ENCODE data around the gene CBLN3. TPM values are rescaled to one million over a fixed set of nuclear protein-coding genes. Genes with fewer than 3 reads are reported as not detected.

Gene CBLN3
- total and polyA plus RNA-seq, 9 of the 15 experiments (the other 6 are each of a cell fraction or from before 2014, with no cell fraction given), result 0.05 to 0.59 (median 0.26) TPM; not detected in 1

GRCh38 chr14:24442240-24443052 is 13.0 kb upstream of the CBLN3 start, which contains the start of gene SDR39U1:
Gene SDR39U1 (minus strand): TSS chr14:24442776. CDS start chr14:24442769, 7 bp downstream.
- in situ Hi-C loops (cut with MboI) (no loop called here), intact Hi-C loops (cut with micrococcal nuclease) (no loop called here)
- DNase-seq (ENCODE audit: extremely low read depth in 1 of 4, low spot score in 3 of 4) (peak; percentile 84 to 97 (median 90)), ATAC-seq (peak; percentile 96), FAIRE-seq (peak; percentile 100)
- Histone ChIP-seq H3K36me3 (ENCODE audit: control insufficient read depth, insufficient read depth, low read length) (peaks cover 41% of the 10 kb centered on the region), H3K4me1 (replicated peaks in 1 of 2; ENCODE audit: control insufficient read depth in 2 of 2, insufficient read depth in 2 of 2, low read length in 2 of 2) (peaks cover 0 to 10% of the 10 kb centered on the region in 2 experiments; a peak in 2 of 5 replicates), H3K9ac (ENCODE audit: insufficient read depth in 1 of 2, low read depth in 2 of 2, low read length in 2 of 2) (peak within 1 kb of the TSS; percentile 91 to 94), H3K9me1 (ENCODE audit: control insufficient read depth, insufficient read depth, low read length) (no peaks in the 10 kb centered on the region), H3K79me2 (ENCODE audit: control insufficient read depth, insufficient read depth, low read length) (peaks cover 23% of the 10 kb centered on the region), H3K4me3 (peak within 1 kb of the TSS; percentile 68), H2AFZ (ENCODE audit: low read depth, low read length) (peak within 1 kb of the TSS; percentile 96), H3K27me3 (ENCODE audit: control insufficient read depth in 2 of 2, insufficient read depth in 2 of 2, low read length in 2 of 2) (no peaks in the 10 kb centered on the region), H4K20me1 (replicated peaks; ENCODE audit: control insufficient read depth, insufficient read depth, low read length) (no peaks in the 10 kb centered on the region), H3K9me3 (replicated peaks; ENCODE audit: control insufficient read depth, insufficient read depth, low read depth, low read length) (no peaks in the 10 kb centered on the region), H3K4me2 (ENCODE audit: insufficient read depth, low read length) (peak within 1 kb of the TSS; percentile 98), H3K27ac (ENCODE audit: extremely low read depth, low read depth, low read length) (peak within 1 kb of the TSS; percentile 91)
- POLR2A ChIA-PET, result interaction anchor here (0.6 to 3.6 kb wide), 6 partner anchors 12 to 1377 kb away, joined by 3 to 43 read pairs (median 3); partner anchors contain the start of genes CBLN3 and KHNYN
- 1% methylated on average over 44 of the region's 52 CpGs for WGBS (ENCODE audit: insufficient coverage, low coverage, missing lambda C conversion rate)
- CTCF ChIA-PET (ENCODE audit: low intra/inter-chr PET ratio), result no interaction called here
- TSS peak; percentile 69 for BruUV-seq (replicated peaks)
- peak; percentile 43 for TF ChIP-seq JUND (IDR thresholded peaks at IDR 0.05; ENCODE audit: borderline replicate concordance, low read depth, low read length)
- TF ChIP-seq JUND (tag; IDR thresholded peaks at IDR 0.05; ENCODE audit: borderline replicate concordance, low read depth, low read length), result no peak
- TF ChIP-seq NR1H2 (CRISPR knock-in tag; IDR thresholded peaks at IDR 0.05), result 0 out of 2 replicates have a peak, but pooled peaks have one; percentile 67
- peak; percentile 91 for TF ChIP-seq C11orf30 (IDR thresholded peaks at IDR 0.05; ENCODE audit: low read depth)
- no peak for TF ChIP-seq CSDE1 (IDR thresholded peaks at IDR 0.05)
- TF ChIP-seq DIDO1 (tag; IDR thresholded peaks at IDR 0.05; ENCODE audit: low read depth), result peak; percentile 53; the same call in 1 of the 2 replicates
- TF ChIP-seq SOX6 (IDR thresholded peaks at IDR 0.05), result 0 out of 2 replicates have a peak, but pooled peaks have one; percentile 10
- TF ChIP-seq TFE3 (CRISPR knock-in tag; IDR thresholded peaks at IDR 0.05), result peak; percentile 83
- peak; percentile 20; the same call in 1 of the 2 replicates for TF ChIP-seq CTBP1 (IDR thresholded peaks at IDR 0.05; ENCODE audit: borderline replicate concordance)
- TF ChIP-seq NRF1 (conservative IDR thresholded peaks at IDR 0.05 in 1 of 2, IDR thresholded peaks at IDR 0.05 in 1 of 2), result peak; percentile 96 to 97
- TF ChIP-seq, protein P1, sequence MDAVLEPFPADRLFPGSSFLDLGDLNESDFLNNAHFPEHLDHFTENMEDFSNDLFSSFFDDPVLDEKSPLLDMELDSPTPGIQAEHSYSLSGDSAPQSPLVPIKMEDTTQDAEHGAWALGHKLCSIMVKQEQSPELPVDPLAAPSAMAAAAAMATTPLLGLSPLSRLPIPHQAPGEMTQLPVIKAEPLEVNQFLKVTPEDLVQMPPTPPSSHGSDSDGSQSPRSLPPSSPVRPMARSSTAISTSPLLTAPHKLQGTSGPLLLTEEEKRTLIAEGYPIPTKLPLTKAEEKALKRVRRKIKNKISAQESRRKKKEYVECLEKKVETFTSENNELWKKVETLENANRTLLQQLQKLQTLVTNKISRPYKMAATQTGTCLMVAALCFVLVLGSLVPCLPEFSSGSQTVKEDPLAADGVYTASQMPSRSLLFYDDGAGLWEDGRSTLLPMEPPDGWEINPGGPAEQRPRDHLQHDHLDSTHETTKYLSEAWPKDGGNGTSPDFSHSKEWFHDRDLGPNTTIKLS (IDR thresholded peaks at IDR 0.05; ENCODE audit: borderline replicate concordance, low read depth), result peak; percentile 53; the same call in 1 of the 2 replicates
- peak; percentile 48 for TF ChIP-seq RBBP5 (IDR thresholded peaks at IDR 0.05; ENCODE audit: borderline replicate concordance, insufficient read depth, low read length, poor library complexity, severe bottlenecking)
- TF ChIP-seq NKRF (IDR thresholded peaks at IDR 0.05; ENCODE audit: borderline replicate concordance), result peak; percentile 61; the same call in 1 of the 2 replicates
- peak; percentile 53 for TF ChIP-seq SAP30 (IDR thresholded peaks at IDR 0.05; ENCODE audit: borderline replicate concordance, insufficient read depth, low read depth, low read length, poor library complexity, severe bottlenecking)
